Activated CD4-positive, alpha-beta T cell treated with anti-CD3 and anti-CD28 coated beads, Interleukin-2, Interleukin-4, amounts not matched to agents 100 ng/mL and 50 ng/mL, durations not matched to agents 16 hours and 8 hours (primary cell): Measurements from ENCODE around the gene TGFBR2.

Experiments used
- DNase-seq: peaks from one replicate; pipeline ENCODE4 v3.0.0-alpha.2; 2020; ENCODE audit warnings: low spot score

The TGFBR2 gene

GRCh38 chr3:30602946-30603345 is 3.5 kb upstream of the TGFBR2 start:
- no peak for DNase-seq

GRCh38 chr3:30604093-30604492 is 2.3 kb upstream of the TGFBR2 start:
- no peak for DNase-seq

- DNase-seq = no peak
Observed at GRCh38 chr3:30604558-30604957, 1.8 kb upstream of the TGFBR2 start.

- no peak for DNase-seq
Observed at GRCh38 chr3:30605005-30605404, 1.4 kb upstream of the TGFBR2 start.

- no peak for DNase-seq
Observed at GRCh38 chr3:30605706-30606300, 598 bp upstream of the TGFBR2 start.

- peak; percentile 65 for DNase-seq
Observed at GRCh38 chr3:30607032-30607833, 832 bp downstream of the TGFBR2 start.

GRCh38 chr3:30608598-30608947 is 2.2 kb downstream of the TGFBR2 start:
- no peak for DNase-seq

GRCh38 chr3:30609930-30610701 is 3.7 kb downstream of the TGFBR2 start:
- no peak for DNase-seq

GRCh38 chr3:30610702-30611368 is 4.4 kb downstream of the TGFBR2 start:
- DNase-seq = peak; percentile 84

- no peak for DNase-seq
Observed at GRCh38 chr3:30611613-30612436, 5.4 kb downstream of the TGFBR2 start.

- DNase-seq = no peak
Observed at GRCh38 chr3:30612437-30613132, 6.2 kb downstream of the TGFBR2 start.

GRCh38 chr3:30613133-30613825 is 6.9 kb downstream of the TGFBR2 start:
- DNase-seq = no peak

GRCh38 chr3:30614373-30614772 is 8.0 kb downstream of the TGFBR2 start:
- DNase-seq = no peak

- no peak for DNase-seq
Observed at GRCh38 chr3:30614943-30615342, 8.5 kb downstream of the TGFBR2 start.

GRCh38 chr3:30615615-30616346 is 9.4 kb downstream of the TGFBR2 start:
- DNase-seq = no peak

- DNase-seq = no peak
Observed at GRCh38 chr3:30616347-30617027, 10.1 kb downstream of the TGFBR2 start.

- DNase-seq = no peak
Observed at GRCh38 chr3:30617069-30617468, 10.7 kb downstream of the TGFBR2 start.

- no peak for DNase-seq
Observed at GRCh38 chr3:30617653-30618052, 11.3 kb downstream of the TGFBR2 start.

GRCh38 chr3:30618526-30618925 is 12.1 kb downstream of the TGFBR2 start:
- DNase-seq = no peak
